KMS-11 (cell line): ENCODE results near the gene TMCO6.

Experiments used
- H2AFZ ChIP-seq: fragments of 200-600 bp; sonication (generic); 2 replicates; pipeline ENCODE4 v1.6.1; 2016; ENCODE audit warnings: antibody characterized with exemption, mixed run types, low read depth
- H3K27ac ChIP-seq: fragments of 200-600 bp; sonication (generic); 2 replicates; pipeline ENCODE4 v1.6.1; 2016; ENCODE audit warnings: mild to moderate bottlenecking, mixed run types
- H3K27me3 ChIP-seq: fragments of 200-600 bp; sonication (generic); 2 replicates; pipeline ENCODE4 v1.6.1; 2017; ENCODE audit warnings: mild to moderate bottlenecking, low read depth, mixed run types, moderate library complexity; ENCODE audit not compliant: insufficient read depth
- H3K36me3 ChIP-seq: fragments of 200-600 bp; sonication (generic); 2 replicates; pipeline ENCODE4 v1.6.1; 2017; ENCODE audit warnings: mild to moderate bottlenecking, mixed run types; ENCODE audit not compliant: insufficient read depth
- H3K4me1 ChIP-seq: fragments of 200-600 bp; sonication (generic); 2 replicates; pipeline ENCODE4 v1.6.1; 2016; ENCODE audit warnings: mild to moderate bottlenecking, low read depth, mixed run types; ENCODE audit not compliant: poor library complexity, severe bottlenecking
- H3K4me2 ChIP-seq: fragments of 200-600 bp; sonication (generic); 2 replicates; pipeline ENCODE4 v1.7.0; 2016; ENCODE audit warnings: mild to moderate bottlenecking, mixed run types
- H3K4me3 ChIP-seq: fragments of 200-600 bp; sonication (generic); IDR thresholded peaks from 2 replicates; pipeline ENCODE4 v1.6.1; 2017; ENCODE audit warnings: low read depth, low read length, mixed read lengths; ENCODE audit not compliant: insufficient read depth
- H3K79me2 ChIP-seq: fragments of 200-600 bp; sonication (generic); 2 replicates; pipeline ENCODE4 v1.6.1; 2016; ENCODE audit warnings: low read depth, mixed run types; ENCODE audit not compliant: insufficient read depth
- H3K9ac ChIP-seq: fragments of 200-600 bp; sonication (generic); 2 replicates; pipeline ENCODE4 v1.6.1; 2016; ENCODE audit warnings: mild to moderate bottlenecking, mixed run types
- H4K20me1 ChIP-seq: fragments of 200-600 bp; sonication (generic); 2 replicates; pipeline ENCODE4 v1.6.1; 2016; ENCODE audit warnings: mild to moderate bottlenecking, mixed run types; ENCODE audit not compliant: insufficient read depth
- TF ChIP-seq, protein P1 (sequence below): fragments of 200-600 bp; sonication (generic); conservative IDR thresholded peaks from 2 replicates; pipeline ENCODE4 v1.6.1; 2017; ENCODE audit warnings: low read depth, mild to moderate bottlenecking, antibody characterized with exemption, low read length, moderate library complexity, mixed read lengths

Gene TMCO6

DNA sequence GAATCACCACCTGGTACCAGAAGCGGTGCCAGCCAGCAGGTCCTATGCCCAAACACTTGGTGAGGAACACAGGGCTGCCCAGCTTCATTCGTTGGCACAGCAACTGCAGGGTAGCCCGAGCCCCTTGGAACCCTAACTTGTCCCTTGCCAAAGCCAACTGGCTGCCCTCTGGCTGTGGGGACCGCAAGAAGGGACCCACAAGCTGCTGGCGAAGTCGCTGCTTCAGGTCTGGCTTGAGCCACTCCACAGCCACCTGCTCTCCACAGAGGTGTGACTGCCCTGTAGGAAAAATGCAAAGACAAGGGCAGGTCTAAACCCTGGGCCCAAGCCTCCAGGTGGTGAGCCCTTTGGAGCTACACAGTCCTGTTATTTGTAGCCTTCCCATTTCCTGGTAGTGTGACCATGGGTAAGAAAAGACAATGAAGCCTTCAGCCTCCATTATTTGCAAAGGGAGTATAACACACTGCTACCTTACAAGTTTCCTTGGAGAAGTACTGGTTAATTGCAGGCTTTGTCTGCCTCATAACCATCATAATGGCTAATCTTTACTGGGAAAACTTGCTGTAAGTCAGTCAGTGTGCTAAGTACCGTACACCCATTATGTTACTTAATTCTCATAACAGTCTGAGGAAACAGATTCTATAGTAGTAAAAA is 32.3 kb downstream of the TMCO6 start:
- TF ChIP-seq, protein P1, sequence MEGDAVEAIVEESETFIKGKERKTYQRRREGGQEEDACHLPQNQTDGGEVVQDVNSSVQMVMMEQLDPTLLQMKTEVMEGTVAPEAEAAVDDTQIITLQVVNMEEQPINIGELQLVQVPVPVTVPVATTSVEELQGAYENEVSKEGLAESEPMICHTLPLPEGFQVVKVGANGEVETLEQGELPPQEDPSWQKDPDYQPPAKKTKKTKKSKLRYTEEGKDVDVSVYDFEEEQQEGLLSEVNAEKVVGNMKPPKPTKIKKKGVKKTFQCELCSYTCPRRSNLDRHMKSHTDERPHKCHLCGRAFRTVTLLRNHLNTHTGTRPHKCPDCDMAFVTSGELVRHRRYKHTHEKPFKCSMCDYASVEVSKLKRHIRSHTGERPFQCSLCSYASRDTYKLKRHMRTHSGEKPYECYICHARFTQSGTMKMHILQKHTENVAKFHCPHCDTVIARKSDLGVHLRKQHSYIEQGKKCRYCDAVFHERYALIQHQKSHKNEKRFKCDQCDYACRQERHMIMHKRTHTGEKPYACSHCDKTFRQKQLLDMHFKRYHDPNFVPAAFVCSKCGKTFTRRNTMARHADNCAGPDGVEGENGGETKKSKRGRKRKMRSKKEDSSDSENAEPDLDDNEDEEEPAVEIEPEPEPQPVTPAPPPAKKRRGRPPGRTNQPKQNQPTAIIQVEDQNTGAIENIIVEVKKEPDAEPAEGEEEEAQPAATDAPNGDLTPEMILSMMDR, result no peak
- Histone ChIP-seq H4K20me1 (no peaks in the 10 kb centered on the region), H3K27ac (no peak overlapping the region), H3K79me2 (peaks cover 3% of the 10 kb centered on the region; the same call in 1 of the 2 replicates), H3K4me3 (no peak overlapping the region), H3K9ac (no peak overlapping the region), H3K27me3 (no peaks in the 10 kb centered on the region), H3K4me2 (no peak overlapping the region), H2AFZ (no peak overlapping the region), H3K36me3 (no peaks in the 10 kb centered on the region), H3K4me1 (peaks cover under 1% of the 10 kb centered on the region)

DNA sequence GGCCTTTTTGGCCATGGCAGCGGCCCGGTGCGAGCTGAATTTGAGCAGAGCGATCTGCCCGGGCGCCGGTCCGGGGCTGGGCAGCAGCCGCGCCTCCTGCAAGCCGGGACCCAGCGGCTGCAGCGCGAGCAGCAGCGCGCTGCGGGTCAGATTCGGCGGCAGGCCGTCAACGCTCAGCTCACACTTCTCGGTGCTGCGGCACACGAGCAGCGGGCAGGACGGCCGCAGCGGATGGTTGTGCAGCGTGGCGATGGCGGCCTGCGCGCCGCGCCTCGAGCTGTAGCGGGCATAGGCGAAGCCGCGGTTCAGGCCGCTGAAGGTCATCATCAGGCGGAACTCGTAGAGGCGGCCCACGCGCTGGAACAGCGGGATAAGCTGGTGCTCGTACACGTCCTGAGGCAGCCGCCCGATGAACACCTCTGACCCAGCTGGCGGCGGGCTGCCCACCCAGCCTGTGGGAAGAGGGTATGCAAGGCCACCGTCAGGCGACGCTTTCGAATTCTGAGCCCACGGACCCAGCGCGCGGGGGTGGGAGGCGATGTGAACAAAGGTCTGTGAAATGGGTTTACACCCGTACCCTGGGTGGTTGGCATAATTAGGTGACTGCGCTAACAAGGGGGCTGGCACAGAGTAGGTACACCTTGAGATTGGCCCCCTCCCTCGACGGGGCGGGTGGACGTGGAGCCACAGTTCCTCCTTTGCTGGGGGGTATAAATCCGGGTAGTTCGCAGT is 33.4 kb downstream of the TMCO6 start:
- Histone ChIP-seq H2AFZ (no peak overlapping the region), H3K9ac (no peak overlapping the region), H3K4me3 (no peak overlapping the region), H4K20me1 (no peaks in the 10 kb centered on the region), H3K36me3 (no peaks in the 10 kb centered on the region), H3K27ac (no peak overlapping the region), H3K4me2 (no peak overlapping the region), H3K4me1 (no peaks in the 10 kb centered on the region), H3K27me3 (no peaks in the 10 kb centered on the region), H3K79me2 (no peaks in the 10 kb centered on the region)
- TF ChIP-seq, protein P1, result no peak

DNA sequence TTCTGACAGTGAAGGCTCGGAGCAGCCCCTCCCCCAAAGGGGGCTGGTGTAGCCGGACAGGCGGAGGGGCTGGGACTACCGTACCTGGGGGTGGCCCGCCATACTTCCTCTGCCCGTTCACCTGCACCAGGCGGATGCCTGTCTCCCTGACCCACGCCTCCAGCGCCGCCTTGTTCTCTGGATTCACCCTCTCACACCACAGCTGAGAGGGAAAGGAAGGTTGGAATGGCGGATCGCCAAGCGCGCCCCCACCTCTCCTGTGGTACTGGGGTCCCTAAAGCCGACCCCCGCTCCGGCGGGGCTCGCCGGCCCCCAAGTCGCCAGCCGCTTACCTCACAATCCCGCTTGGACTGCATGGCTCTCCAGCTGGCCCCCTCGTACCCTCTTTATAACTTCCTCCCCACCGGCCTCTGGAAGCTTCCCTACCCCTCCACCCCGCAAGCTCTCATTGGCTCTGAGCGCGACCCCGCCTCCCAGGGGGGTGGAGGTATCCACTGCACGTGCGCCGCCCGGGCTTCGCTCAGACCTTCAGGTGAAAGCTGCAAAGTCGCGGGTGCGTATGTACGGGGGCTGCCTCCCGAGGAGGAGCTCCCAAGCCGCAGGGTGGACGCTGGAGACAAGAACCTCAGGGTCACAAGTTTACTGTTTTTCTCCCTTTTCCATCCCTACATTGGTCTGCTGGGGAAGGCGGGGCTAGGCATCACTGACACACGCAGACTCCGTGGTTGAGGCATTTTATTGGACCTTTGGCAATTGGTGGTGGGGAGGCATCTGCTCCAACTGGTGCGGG is 34.1 kb downstream of the TMCO6 start, which contains the start of gene DND1:
DND1 (minus strand) TSS at position 390 of the 790 bp plus-strand sequence; CDS start at position 356, 34 bp downstream.
- no peak within 1 kb of the TSS for H3K4me3 ChIP-seq
- no peaks in the 10 kb centered on the region for H4K20me1 ChIP-seq
- H2AFZ ChIP-seq, result no peak within 1 kb of the TSS
- H3K79me2 ChIP-seq, result no peaks in the 10 kb centered on the region
- H3K4me2 ChIP-seq, result no peak within 1 kb of the TSS
- H3K4me1 ChIP-seq, result peaks cover 3% of the 10 kb centered on the region
- H3K9ac ChIP-seq, result no peak within 1 kb of the TSS
- TF ChIP-seq, protein P1, result no peak
- no peak within 1 kb of the TSS for H3K27ac ChIP-seq
- no peaks in the 10 kb centered on the region for H3K36me3 ChIP-seq
- no peaks in the 10 kb centered on the region for H3K27me3 ChIP-seq

DNA sequence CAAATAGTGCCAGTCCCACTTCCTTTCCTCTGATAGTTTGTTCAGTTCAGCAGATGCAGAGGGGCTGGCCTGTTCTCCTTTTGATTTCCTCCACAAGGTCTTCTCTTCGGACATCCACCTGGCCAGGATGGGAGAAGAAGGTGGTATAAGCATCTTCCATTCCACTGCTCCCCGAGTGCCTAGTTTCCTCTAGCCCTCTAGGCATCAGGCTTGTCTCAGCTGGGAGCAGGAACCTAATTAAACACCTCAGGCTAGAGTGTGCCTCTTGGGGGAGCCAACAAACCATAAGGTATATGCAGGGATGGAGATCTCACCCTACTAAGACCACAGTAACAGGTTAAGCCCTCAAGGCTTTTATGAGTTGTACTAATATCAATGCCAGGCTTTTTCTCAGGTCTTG is 35.0 kb downstream of the TMCO6 start:
- Histone ChIP-seq H3K4me3 (no peak overlapping the region), H3K79me2 (no peaks in the 10 kb centered on the region), H3K36me3 (no peaks in the 10 kb centered on the region), H3K9ac (no peak overlapping the region), H4K20me1 (no peaks in the 10 kb centered on the region), H3K4me1 (peaks cover 4% of the 10 kb centered on the region), H2AFZ (no peak overlapping the region), H3K4me2 (no peak overlapping the region), H3K27ac (no peak overlapping the region), H3K27me3 (no peaks in the 10 kb centered on the region)
- TF ChIP-seq, protein P1, result no peak
